ENCODE results near the gene TFR2.
A peak's percentile ranks its signal among the peaks of the same experiment; 100 is the strongest.

Gene TFR2

DNA sequence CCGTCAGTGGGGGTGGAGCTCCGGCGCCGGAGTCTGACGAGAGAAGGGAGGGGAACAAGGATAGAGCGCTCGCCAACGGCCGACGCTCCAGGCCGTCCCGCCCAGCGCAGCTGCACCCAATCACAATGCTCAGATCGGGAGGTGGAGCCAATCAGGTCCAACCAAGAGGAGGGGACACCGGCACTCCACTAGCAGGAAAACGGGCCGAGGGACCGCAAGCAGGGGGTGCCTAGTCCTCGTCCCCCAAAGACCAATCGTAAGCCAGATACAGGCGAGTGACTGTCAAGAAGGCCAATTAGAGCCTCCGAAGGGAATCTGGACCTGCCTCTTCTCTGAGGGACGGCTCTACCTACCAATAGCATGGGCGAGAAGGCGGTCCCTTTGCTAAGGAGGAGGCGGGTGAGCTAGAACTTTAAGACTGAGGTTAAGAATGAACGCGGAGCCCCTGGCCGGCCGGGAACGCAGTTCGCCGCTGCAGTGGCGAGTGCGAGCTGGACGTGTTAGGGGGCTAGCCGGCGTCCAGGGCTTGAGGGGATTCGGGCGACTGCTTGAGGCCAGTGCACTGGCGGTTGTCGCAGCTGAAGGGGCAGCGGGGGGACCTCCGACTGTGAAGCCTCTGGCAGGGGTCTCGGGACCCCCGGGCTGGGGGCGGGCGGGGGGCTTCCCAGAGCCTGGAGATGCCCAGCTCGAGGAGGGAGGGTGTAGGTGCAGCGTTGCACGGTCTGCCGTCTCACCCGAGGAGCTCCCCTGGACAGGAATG lies 54.9 kb downstream of the TFR2 start, which contains the start of gene FBXO24:
Gene FBXO24 (plus strand): TSS at position 63 of the 760 bp plus-strand sequence. CDS start 298 bp downstream, at position 361.
- DNase-seq (ENCODE audit: low read depth) = peak; percentile 99

DNA sequence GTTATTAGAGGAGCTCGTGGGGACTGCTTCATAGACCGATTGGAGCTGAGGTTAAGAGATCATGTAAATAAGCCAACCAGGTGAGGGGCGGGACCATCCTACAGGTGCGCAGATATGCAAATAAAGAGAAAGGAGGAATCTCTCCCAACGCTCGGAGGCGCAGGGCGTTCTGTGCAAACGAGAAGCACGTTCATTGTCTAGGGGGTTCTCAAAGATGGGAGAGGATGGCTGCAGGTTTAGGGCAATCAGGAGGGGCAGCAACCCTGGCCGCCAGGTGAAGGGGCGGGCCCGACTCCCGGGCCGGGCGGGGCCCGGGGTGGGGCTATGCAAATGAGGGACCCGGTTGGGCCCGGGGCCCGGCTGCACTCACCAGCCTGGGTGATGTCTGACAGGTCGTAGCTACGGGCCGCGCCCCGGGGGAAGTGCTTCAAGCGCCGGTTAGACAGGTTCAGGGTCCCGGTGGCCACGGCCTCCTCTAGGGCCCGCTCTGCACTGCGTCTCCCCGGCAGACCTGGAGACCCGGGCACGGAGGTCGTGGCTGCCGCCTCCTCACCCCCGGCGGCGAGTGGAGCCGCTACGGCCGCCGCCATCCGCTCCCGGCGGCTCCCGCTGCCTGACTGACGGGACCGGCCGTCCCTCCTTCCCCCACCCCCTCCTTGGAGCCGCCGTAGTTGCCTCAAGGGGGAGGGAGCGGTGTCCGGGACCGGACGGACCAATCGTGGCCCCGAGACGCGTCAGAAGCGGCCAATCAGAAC lies 55.7 kb downstream of the TFR2 start, which contains the start of gene LRCH4:
Gene LRCH4 (minus strand): TSS at position 619 of the 755 bp plus-strand sequence. CDS start 29 bp downstream, at position 590.
- peak; percentile 45 for DNase-seq (ENCODE audit: low read depth)

DNA sequence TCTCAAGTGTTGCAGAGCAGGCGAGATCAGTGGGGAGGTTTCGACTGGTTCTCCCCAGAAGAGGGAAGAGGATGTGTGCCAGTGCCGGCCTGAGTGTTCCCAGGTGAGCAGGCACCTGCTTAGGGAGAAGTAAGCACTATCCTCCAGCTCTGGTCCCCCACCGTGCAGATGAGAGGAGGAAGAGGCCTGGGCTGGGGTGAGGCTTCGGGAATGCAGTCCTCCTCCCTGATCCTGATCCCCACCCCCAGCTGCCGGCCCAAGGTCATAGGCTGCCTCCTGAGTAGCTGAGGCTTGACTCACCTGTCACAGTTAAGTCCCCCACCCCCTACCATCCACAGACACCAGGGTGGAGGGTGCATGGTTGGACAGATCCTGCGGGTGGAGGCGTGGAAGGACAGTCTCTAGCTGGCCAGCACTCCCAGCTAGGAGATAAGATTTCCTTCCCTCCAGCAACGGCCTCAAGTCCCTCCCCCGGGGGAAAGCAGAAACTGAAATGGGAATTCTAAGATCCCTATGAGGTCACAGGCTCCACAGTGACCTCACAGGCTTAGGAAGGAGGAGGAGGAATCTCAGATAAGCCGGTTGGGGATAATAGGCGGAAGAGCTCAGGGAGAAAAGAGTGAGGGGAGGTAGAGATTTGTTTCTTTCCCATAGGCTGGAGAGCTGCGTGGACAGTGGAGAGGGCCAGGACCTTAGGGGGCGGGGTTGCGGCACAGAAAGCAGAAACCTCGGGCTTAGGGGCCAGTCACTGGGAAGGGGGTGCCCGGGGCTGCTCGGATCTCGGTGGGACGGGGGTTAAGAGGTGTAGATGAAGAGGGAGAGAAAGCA lies 56.5 kb downstream of the TFR2 start:
- DNase-seq (ENCODE audit: low read depth) = peak; percentile 70

DNA sequence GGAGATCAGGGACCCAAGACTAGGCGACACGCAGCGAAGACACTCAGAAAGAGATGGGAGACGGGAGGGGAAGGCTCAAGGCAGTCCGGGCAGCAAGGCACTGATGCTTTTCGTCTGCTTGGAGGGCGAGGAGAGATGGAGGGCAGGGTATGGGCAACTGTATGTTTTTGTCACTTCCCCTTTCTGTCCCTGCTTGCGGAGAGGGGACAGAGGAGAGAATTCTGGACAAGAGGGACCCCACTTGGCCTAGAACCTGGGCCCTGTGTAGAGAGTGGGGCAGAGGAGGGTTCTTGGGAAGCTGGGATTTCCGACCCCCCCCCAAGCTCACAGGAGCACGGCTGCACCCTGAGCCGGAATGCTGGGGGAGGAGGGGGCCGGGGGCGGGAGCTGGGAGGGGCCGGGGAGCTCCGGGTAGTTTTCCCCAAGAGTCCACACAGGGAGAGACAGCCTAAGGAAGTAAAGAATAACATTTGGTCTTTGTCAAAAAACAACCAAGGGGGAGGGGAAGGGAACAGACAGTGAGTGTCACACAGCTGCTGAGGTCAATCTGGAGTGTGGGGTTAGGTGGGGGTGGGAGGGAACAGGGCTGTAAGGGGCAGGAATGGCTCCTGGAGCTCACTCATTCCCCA lies 57.2 kb downstream of the TFR2 start:
- DNase-seq (ENCODE audit: low read depth) = no peak

DNA sequence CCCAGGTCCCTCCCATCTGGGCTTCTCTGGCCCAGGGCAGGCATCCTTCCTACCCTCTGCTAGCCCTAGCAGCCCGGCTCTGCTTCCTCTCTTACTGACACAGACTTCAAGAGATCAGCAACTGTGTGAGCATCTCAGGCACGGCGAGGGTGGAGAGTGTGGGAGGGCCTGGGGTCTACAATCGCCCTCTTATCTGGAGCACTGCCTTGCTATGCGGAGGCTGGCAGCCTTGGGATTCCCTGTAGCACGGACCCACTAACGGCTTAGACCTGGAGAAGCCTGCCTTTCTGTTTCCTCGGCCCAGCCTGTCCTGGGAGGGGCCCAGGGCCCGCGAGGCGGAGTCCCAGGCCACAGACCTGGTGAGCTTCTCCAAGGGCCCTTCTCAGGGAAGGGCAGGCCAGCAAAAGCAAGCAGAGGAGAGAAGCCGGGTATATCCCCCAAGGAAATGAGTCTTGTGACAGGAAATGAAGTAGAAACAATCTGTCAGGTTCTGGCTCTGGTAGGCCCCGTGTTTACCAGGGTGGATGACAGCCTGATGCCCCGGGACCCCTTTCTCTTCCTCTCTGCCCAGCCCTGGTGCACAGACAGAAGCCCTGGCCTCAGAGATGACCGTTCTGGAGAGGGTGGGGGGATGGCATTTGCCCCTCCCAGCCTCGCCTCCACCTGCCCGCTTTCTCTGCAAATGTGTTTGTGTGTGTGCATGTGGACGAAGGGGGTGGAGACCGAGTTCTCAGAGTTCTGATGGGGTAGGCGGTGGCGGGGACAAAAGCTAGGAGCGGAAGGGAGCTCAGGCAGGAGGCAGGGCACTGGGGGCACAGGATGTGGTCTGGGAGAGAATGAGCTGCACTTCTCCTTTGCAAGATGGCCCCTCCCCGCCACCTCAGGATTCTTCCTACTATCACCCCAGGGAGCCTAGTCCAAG lies 58.0 kb downstream of the TFR2 start:
- peak; percentile 54 for DNase-seq (ENCODE audit: low read depth)

DNA sequence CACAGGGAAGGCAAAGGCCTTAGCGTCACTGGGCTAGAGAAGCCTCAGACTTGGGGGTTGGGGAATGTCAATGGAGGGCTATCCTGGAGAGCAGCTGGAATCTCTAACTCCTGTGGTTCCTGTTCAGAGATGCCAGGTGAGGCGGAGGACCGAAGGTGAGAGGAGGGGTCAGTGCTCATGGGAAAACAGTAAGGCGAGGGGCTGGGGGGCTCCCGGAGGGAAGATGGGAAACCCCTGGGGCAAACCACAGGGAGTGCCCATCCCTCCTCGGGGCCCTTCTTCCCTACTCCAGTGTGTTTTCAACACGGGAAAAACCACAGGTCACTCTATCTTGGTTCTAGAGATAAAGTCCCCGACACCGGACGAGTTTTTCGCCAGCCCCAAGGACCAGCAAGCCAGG lies 58.7 kb downstream of the TFR2 start:
- no peak for DNase-seq (ENCODE audit: low read depth)

DNA sequence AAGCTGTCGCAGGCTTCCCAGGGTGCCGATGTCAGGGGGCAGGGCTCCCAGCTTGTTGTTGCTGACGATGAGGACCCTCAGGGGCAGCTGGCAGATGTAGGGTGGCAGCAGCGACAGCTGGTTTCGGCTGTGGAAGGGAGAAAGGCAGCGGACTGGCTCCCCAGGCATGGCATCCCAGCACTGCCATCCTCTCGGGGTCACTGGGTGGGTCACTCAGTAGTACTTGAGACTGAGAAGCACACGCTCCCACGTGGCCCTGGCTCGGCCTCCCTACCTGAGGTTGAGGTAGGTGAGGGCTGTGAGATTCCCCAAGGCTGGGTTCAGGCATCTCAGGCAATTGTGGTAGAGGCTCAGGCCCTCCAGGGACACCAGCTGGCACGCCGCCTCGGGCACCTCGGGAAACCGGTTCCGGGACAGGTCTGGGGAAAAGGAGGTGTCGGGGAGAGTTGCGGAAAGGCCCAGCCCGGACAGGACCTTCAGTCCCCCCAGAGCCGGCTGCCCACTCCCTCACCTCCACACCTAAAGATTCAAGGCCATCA lies 59.2 kb downstream of the TFR2 start:
- DNase-seq (ENCODE audit: low read depth) = no peak

DNA sequence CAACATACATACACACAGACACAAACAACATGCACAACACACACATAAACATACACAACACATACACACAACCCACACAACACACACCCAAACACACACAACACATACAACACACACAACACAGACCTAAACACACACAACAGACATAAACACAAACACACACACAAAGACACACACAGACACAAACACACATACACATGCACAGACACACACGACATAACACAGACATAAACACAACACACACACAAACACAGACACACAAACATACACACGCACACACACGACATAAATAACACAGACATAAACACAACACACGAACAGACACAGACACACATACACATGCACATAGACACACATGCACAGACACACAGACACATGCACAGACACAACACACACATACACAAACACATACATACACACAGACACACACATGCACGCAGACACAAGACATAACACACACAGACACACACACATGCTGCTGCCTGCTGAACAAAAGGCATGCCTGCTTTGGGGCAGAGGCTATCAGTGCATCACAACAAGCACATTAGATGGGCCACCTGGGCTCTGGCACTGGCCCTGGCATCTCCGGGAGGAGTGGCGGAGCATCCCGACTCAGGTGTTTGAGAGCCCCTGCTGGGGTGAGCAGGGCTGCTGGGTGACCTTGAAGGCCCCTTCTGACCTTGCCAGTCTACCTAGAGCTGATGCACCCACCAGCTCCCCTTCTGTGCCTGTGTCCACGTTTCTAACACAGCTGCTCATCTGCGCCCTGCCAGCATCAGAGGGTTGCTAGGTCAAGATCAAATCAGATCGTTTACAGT lies 60.7 kb downstream of the TFR2 start:
- no peak for DNase-seq (ENCODE audit: low read depth)

DNA sequence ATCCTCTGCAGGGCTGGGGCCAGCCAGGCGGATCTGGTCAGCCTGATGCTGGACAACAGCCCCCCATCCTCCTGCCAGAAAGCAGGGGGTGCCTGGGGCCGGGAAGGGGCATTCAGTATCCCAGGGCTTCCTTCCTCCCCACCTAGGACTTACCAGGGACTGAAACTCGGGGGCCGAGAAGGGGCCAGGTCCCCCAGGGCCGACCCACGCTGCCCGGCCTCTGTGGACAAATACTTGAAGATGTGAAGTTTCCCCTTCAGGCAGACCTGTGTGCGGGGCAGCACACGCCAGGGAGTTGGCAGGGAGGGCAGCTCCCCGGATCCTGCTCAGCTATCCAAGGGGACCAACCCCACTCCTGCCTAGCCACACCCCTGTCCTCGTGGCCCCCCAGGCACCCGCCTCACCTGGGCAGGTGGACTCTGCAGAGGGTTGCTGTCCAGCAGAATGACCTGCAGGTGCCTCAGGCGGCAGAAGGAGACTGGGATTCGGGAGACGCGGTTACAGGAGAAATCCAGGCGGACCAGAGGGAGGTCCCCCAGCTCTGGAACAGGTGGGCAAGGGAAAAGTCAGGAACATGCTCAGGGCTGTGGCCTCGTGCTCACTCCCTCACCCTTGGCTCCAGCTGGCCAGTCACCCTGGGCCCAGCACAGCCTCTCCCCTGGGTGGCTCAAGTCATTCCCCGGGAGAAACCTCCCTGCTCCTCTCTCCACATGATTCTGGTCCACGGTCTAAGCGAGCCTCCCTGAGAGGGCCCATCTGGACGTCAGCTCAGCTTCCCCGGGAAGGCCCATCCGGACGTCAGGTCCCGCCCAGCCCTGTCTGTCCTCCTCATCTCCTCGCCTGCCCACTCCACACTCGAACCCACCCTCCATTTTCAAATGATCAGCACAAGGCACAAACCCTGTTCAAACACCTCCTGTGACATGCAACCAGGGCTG lies 62.8 kb downstream of the TFR2 start:
- no peak for DNase-seq (ENCODE audit: low read depth)

DNA sequence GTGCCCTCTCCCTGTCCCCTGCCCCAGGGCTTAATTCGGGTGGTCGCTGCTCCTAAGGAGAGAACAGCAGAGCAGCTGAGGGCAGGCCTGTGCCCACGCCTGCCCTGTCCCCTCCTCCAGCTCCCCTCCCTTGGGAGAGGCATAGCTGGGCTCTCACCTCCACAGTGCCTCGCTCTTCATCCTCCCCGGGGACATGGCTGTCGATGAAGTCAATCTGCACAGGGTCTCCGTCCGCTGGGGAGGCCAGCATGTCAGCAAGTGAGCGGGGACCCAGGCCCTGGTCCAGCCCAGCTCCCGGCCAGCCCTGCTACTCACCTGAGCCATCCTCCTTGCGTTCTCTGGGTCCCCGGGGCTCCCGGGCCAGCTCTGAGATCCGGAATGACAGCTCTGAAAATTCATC lies 63.8 kb downstream of the TFR2 start:
- DNase-seq (ENCODE audit: low read depth) = no peak

DNA sequence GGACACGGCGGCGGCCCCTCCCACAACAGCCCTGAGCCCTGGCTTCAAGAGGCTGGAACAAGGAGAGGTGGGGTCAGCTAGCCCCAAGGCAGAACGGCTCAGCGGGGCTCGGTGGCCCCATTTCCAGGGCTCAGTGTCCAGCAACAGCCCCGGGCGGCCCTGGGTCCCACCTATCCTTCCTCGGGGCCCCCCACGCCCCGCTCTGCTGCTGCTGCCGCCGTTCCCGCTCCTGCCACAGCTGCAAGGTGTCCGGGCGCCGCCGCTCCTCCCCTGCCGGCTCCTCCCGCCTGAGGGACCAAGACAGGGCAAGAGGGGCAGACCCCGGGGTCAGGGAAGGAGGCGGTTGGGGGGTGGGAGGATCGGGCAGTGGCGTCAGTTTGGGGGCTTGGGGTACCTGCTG lies 64.2 kb downstream of the TFR2 start:
- DNase-seq (ENCODE audit: low read depth) = no peak

DNA sequence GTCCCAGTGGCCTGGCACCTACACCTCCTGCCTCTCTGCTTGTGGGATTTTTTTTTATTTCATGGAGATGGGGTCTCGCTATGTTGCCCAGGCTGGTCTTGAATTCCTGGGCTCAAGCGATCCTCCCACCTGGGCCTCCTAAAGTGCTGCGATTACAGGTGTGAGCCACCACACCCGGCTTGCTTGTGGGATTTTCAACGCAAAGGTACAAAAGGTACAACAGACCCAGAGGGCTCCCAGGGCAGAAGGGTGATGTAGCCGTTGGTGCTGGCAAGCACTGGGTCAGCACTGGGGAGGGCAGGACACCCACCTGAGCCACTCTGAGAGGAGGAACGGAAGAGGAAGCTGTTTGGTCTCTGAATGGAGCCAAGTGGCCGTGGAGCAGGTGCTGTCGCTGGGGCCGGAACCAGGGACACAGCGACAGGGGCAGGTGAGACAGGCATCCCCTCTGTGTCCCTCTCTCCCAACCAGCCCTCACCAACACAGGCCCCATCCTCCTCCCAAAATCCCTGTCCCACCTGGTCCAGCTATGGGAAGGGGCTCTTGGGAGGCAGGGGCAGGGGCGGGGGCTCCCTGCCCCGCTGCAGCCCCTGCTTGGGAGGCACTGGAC lies 64.9 kb downstream of the TFR2 start:
- no peak for DNase-seq (ENCODE audit: low read depth)

DNA sequence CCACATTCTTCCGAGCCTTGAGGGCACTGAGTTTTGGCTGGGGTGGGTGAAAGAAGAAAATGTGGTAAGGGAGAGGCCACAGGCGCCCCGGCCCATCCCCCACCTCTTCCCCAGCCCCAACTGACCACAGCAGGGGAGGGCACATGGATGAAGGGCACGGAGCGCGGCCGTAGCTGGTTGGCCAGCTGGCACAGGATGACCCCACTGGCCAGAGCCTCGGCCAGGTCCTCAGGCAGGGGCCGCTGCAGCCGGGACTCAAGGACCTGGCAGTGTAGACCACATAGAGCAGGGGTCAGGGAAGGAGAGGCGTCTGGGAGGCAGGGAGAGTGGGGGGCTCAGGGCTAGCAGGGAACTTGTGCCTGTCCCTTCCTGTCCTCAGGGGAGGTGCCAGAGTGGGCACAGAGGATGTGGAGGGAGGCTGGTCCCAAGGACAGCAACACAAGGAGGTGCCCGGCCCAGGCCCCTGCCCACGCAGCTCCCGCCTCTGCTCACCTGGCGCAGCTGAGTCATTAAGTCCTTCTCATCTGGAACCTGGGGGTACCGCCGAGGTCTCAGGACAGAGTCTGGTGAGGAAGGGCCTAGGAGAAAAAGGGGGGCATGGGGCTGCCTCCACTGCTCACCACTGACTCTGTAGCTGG lies 65.5 kb downstream of the TFR2 start:
- no peak for DNase-seq (ENCODE audit: low read depth)

DNA sequence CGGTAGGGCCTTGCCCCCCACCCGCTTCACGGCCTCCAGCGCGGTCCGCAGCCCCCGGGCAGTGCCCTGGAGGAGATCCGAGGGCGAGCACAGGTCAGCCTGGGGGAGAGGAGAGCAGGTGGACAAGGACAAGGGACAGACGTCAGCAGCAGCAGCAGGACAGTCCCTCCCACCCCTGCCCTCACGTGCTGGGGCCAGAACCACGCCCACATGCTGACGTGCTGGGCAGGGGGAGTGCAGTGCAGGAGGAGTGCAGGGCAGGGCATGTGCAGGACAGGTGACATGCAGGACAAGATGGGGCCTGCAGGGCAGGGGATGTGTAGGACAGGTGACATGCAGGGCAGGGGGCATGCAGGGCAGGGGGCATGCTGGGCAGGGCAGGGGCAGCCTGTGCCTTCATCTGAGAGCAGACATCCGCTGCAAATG lies 66.1 kb downstream of the TFR2 start:
- no peak for DNase-seq (ENCODE audit: low read depth)

DNA sequence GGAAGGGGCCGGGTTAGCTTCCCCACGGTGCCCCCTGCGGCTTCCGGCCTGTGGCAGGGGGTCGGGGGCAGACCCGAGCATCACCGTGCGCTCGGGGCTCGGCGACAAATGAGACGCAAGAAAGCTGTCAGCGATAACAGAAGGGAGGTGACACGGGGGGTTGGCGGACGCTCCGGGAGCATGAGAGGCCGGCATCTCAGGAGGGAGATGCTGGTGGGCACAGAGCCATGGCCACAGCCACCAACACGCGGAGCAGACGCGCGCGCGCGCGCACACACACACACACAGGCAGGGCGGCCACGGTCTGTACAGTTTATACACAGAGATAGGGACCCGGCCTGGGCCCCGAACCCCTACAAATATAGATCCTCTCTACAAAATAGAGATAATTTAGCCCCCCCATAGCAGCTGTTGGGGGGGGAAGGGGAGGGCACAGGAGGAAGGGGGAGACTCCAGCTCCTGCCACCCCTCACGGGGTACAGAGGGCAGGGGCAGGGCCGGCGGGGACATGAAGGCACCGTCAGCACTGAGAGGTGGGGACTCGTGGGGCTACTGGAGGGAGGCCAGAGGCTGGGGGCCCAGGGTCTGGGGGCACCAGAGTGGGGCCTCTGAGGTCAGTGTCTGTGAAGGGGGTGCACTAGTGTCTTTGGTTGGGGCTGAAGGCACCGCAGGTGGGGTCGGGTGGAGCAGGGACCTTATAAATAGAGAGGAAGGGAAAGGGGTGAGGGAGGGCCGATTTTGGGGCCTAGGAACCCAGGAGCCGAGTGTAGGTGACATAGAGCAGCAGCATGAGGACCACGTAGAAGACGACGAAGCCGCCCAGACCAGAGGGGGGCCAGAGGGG lies 66.8 kb downstream of the TFR2 start:
- no peak for DNase-seq (ENCODE audit: low read depth)

DNA sequence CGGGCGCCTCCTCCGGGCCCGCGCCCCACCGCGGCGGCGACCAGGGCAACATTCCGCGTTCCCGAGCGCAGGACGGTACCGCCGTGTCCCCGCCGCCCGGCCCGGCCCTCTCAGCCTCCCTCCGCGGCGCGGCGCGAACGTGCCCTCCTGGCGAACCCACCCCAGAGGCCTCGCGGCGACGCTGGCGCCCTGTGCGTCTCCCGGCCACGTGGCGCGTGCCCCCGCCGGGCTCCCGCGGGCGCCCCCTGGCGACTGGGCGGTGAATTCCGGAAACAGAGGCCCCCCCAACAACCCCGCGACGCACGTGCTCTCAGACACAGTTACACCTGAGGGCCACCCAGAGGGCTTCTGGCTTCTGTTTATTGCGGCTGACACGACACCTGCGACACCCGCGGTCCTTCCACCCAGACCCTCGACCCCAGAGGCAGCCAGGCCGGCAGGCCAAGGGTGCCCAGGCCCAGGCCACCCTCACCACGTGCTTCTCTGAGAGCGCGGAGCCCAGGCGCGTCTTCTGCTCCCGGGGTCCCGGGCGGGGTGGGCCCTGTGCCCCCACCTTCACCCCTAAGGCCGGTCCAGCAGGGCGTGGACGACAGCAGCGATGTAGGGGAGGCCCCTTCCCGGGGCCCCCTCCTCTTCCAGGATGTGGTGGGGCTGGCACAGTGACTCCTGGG lies 67.5 kb downstream of the TFR2 start, which contains the start of gene SAP25:
Gene SAP25 (minus strand): TSS at position 210 of the 671 bp plus-strand sequence. CDS start 158 bp downstream, at position 52.
- DNase-seq (ENCODE audit: low read depth) = no peak
